22Rv1 (cell line): ENCODE measurements around the gene SVOPL.

ENCODE experiments used
- CTCF ChIP-seq: fragments of 450-650 bp; IDR thresholded peaks from 2 replicates; pipeline ENCODE4 v1.5.1; 2017; ENCODE audit warnings: mild to moderate bottlenecking
- ZFX ChIP-seq: fragments of 450-650 bp; IDR thresholded peaks from 2 replicates; pipeline ENCODE4 v1.6.1; 2017; ENCODE audit warnings: antibody characterized with exemption, borderline replicate concordance

DNA sequence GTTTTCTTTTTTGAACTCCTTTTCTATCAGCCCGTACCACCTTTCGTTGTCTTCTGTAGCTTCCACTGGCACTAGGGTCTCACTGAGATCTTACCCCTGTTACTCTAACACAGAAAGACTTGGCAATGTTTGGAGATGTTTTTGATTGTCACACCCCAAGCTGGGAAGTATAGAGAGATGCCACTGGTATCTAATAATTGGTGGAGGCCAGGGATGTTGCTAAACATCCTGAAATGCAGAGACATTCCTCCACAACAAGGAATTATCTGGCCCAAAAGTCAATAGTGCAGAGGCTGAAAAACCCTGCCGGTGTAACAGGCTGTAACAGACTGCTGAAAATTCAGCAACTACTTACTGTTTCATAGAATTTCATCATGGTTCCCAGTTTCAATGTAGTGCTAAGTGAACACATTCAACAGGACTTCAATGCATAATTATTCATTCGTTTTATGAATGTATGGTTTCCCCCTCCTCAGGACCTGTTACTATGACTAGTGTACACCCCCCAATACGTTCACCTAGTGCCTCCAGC is 125.2 kb downstream of the SVOPL start:
- no peak for TF ChIP-seq CTCF
- no peak for TF ChIP-seq ZFX
